H1 (cell line): ENCODE data around the gene SNED1. TPM values are rescaled to one million over a fixed set of nuclear protein-coding genes. Genes with fewer than 3 reads are reported as not detected.

Experiments
- CTCF ChIA-PET: fragments of 300-600 bp; sonication (Branson Sonifier 250); formaldehyde crosslinking; loops from one replicate; lab custom pipeline; 2021; ENCODE audit not compliant: partially characterized antibody; lab: Charles Lee
- POLR2A ChIA-PET: fragments of 300-600 bp; sonication (Branson Sonifier 250); formaldehyde crosslinking; loops from one replicate; lab custom pipeline; 2021; ENCODE audit warnings: inconsistent platforms; ENCODE audit not compliant: partially characterized antibody; lab: Charles Lee
- DNase-seq, 2 experiments: peaks; one replicate each; pipeline versions ENCODE4 v3.0.0 to v3.0.0-alpha.2; 2010 to 2022; ENCODE audit warnings: low spot score in 2 of 2, low read depth in 1 of 2, mixed read lengths in 1 of 2
- FAIRE-seq: peaks from 2 replicates; lab custom pipeline; 2011; peaks lifted over from hg19 to GRCh38; lab: Jason Lieb, UNC
- H2AFZ ChIP-seq: 2 replicates; pipeline ENCODE4 v1.8.1; 2012; ENCODE audit warnings: low read length, inconsistent platforms
- H2AK5ac ChIP-seq: 2 replicates; pipeline ENCODE4 v1.6.1; 2013; ENCODE audit warnings: low read depth, low read length
- H2BK120ac ChIP-seq: replicated peaks from 2 replicates; pipeline ENCODE3; 2013; ENCODE audit warnings: low read depth, low read length, inconsistent platforms
- H2BK12ac ChIP-seq: 2 replicates; pipeline ENCODE4 v1.6.1; 2013; ENCODE audit warnings: low read depth, low read length
- H2BK15ac ChIP-seq: 2 replicates; pipeline ENCODE4 v1.6.1; 2013; ENCODE audit warnings: low read length
- H2BK20ac ChIP-seq: 2 replicates; pipeline ENCODE4 v1.6.1; 2013; ENCODE audit warnings: low read length
- H2BK5ac ChIP-seq: 2 replicates; pipeline ENCODE4 v1.6.1; 2013; ENCODE audit warnings: low read depth, low read length
- H3K14ac ChIP-seq: 2 replicates; pipeline ENCODE4 v1.6.1; 2013; ENCODE audit warnings: inconsistent platforms; ENCODE audit not compliant: insufficient read length
- H3K18ac ChIP-seq: 2 replicates; pipeline ENCODE4 v1.6.1; 2013; ENCODE audit warnings: low read length; ENCODE audit errors: extremely low read depth
- H3K23ac ChIP-seq: 2 replicates; pipeline ENCODE4 v1.6.1; 2013; ENCODE audit warnings: inconsistent platforms; ENCODE audit not compliant: insufficient read length
- H3K23me2 ChIP-seq: 2 replicates; pipeline ENCODE4 v1.6.1; 2013; ENCODE audit warnings: low read depth, low read length
- H3K27ac ChIP-seq: 2 replicates; pipeline ENCODE4 v1.6.1; 2011; ENCODE audit warnings: low read depth, low read length, inconsistent platforms
- H3K27me3 ChIP-seq, 4 experiments: replicated peaks in 1 of 4; 1 replicate in 1 of 4; 2 replicates in 3 of 4; pipeline versions ENCODE4 v1.6.1 to v1.8.1; 2011 to 2013; ENCODE audit warnings: low read length in 3 of 4, mild to moderate bottlenecking in 3 of 4, inconsistent platforms in 2 of 4, mixed read lengths in 2 of 4, moderate library complexity in 1 of 4; ENCODE audit not compliant: control insufficient read depth in 3 of 4, insufficient read depth in 3 of 4; ENCODE audit errors: extremely low read depth in 1 of 4
- H3K36me3 ChIP-seq, 4 experiments: 2 replicates each; pipeline versions ENCODE4 v1.6.1 to v1.8.1; 2011 to 2013; ENCODE audit warnings: mild to moderate bottlenecking in 4 of 4, low read length in 3 of 4, moderate library complexity in 2 of 4, control low read depth in 1 of 4, inconsistent platforms in 1 of 4; ENCODE audit not compliant: insufficient read depth in 4 of 4, control insufficient read depth in 2 of 4
- H3K4ac ChIP-seq: replicated peaks from 2 replicates; pipeline ENCODE3; 2013; ENCODE audit warnings: low read length, low read depth, mixed read lengths, inconsistent platforms; ENCODE audit not compliant: insufficient read length
- H3K4me1 ChIP-seq, 4 experiments: replicated peaks in 1 of 4; 1 replicate in 1 of 4; 2 replicates in 3 of 4; pipeline versions ENCODE4 v1.6.1 to v1.8.1; 2011 to 2013; ENCODE audit warnings: low read length in 3 of 4, inconsistent platforms in 2 of 4, mixed read lengths in 1 of 4; ENCODE audit not compliant: insufficient read depth in 4 of 4, control insufficient read depth in 3 of 4
- H3K4me2 ChIP-seq, 2 experiments: 2 replicates each; pipeline versions ENCODE4 v1.6.1 to v1.8.1; 2011 to 2013; ENCODE audit warnings: low read depth in 2 of 2, low read length in 2 of 2, control low read depth in 1 of 2, inconsistent platforms in 1 of 2, mild to moderate bottlenecking in 1 of 2; ENCODE audit not compliant: insufficient read depth in 1 of 2
- H3K4me3 ChIP-seq, 4 experiments: fragments of 200-600, 300-600 bp in 1 of 4; sonication (generic), shearing (Covaris generic), sonication (Bioruptor Twin) in 1 of 4; 2 replicates each; pipeline versions ENCODE4 v1.5.1 to v1.8.1; 2011 to 2016; ENCODE audit warnings: low read length in 4 of 4, low read depth in 3 of 4, control low read depth in 2 of 4, inconsistent platforms in 2 of 4, mild to moderate bottlenecking in 2 of 4, mixed read lengths in 1 of 4, moderate library complexity in 1 of 4; ENCODE audit not compliant: insufficient read depth in 2 of 4; ENCODE audit errors: extremely low read depth in 1 of 4
- H3K56ac ChIP-seq: replicated peaks from 2 replicates; pipeline ENCODE3; 2013; ENCODE audit warnings: low read depth, mild to moderate bottlenecking, mixed read lengths, low read length, inconsistent platforms; ENCODE audit not compliant: insufficient read length
- H3K79me1 ChIP-seq: 2 replicates; pipeline ENCODE4 v1.6.1; 2013; ENCODE audit warnings: low read depth, low read length, control low read depth
- H3K79me2 ChIP-seq, 2 experiments: 2 replicates each; pipeline versions ENCODE4 v1.6.1 to v1.8.1; 2012 to 2013; ENCODE audit warnings: low read length in 2 of 2, mild to moderate bottlenecking in 2 of 2, inconsistent platforms in 1 of 2; ENCODE audit not compliant: insufficient read depth in 2 of 2, control insufficient read depth in 1 of 2
- H3K9ac ChIP-seq, 4 experiments: replicated peaks in 1 of 4; 1 replicate in 1 of 4; 2 replicates in 3 of 4; pipeline versions ENCODE4 v1.6.1 to v1.8.1; 2011 to 2013; ENCODE audit warnings: low read depth in 3 of 4, low read length in 3 of 4, control low read depth in 2 of 4, mild to moderate bottlenecking in 2 of 4, moderate library complexity in 2 of 4, inconsistent platforms in 1 of 4; ENCODE audit errors: extremely low read depth in 1 of 4
- H3K9me3 ChIP-seq, 2 experiments: 2 replicates each; pipeline versions ENCODE4 v1.6.1 to v1.8.1; 2012 to 2013; ENCODE audit warnings: mild to moderate bottlenecking in 2 of 2, moderate library complexity in 2 of 2, control low read depth in 1 of 2, inconsistent platforms in 1 of 2, low read depth in 1 of 2, low read length in 1 of 2, mixed read lengths in 1 of 2; ENCODE audit not compliant: insufficient read depth in 2 of 2
- H4K20me1 ChIP-seq, 2 experiments: replicated peaks in 1 of 2; 2 replicates each; pipeline versions ENCODE3 to v1.8.1; 2011 to 2013; ENCODE audit warnings: inconsistent platforms in 2 of 2, low read length in 2 of 2, mild to moderate bottlenecking in 1 of 2; ENCODE audit not compliant: insufficient read depth in 2 of 2, control insufficient read depth in 1 of 2
- H4K5ac ChIP-seq: 2 replicates; pipeline ENCODE4 v1.6.1; 2013; ENCODE audit warnings: low read length, low read depth, mixed read lengths, inconsistent platforms; ENCODE audit not compliant: insufficient read length
- H4K8ac ChIP-seq: 2 replicates; pipeline ENCODE4 v1.8.0; 2013; ENCODE audit warnings: mild to moderate bottlenecking, moderate library complexity, low read length, inconsistent platforms; ENCODE audit not compliant: insufficient read depth; ENCODE audit errors: extremely low read depth
- H4K91ac ChIP-seq: replicated peaks from 2 replicates; pipeline ENCODE3; 2013; ENCODE audit warnings: low read length, mixed read lengths, inconsistent platforms; ENCODE audit not compliant: insufficient read length
- BRCA1 ChIP-seq: IDR thresholded peaks from 2 replicates; pipeline ENCODE4 v1.6.1; 2012; ENCODE audit warnings: low read depth, low read length, improper control_type of control experiment
- CREB1 ChIP-seq: IDR thresholded peaks from 2 replicates; pipeline ENCODE4 v1.6.1; 2012; ENCODE audit warnings: inconsistent platforms
- GTF2F1 ChIP-seq: IDR thresholded peaks from 2 replicates; pipeline ENCODE4 v1.6.1; 2012; ENCODE audit warnings: low read depth, low read length, improper control_type of control experiment, borderline replicate concordance
- HDAC2 ChIP-seq, 2 experiments: fragments of 300-600 bp in 1 of 2; sonication (generic) in 1 of 2; IDR thresholded peaks; 2 replicates each; pipeline ENCODE4 v1.6.1; 2011 to 2012; ENCODE audit warnings: low read depth in 2 of 2, low read length in 2 of 2, mild to moderate bottlenecking in 2 of 2, moderate library complexity in 2 of 2, borderline replicate concordance in 1 of 2, inconsistent platforms in 1 of 2
- JUN ChIP-seq: IDR thresholded peaks from 2 replicates; pipeline ENCODE4 v1.6.1; 2011; ENCODE audit warnings: low read depth, mild to moderate bottlenecking, improper control_type of control experiment, low read length
- JUND ChIP-seq: IDR thresholded peaks from 2 replicates; pipeline ENCODE4 v1.6.1; 2011; ENCODE audit warnings: mild to moderate bottlenecking, improper control_type of control experiment, low read length
- POLR2AphosphoS5 ChIP-seq: IDR thresholded peaks from 2 replicates; pipeline ENCODE4 v1.6.1; 2011; ENCODE audit warnings: low read depth, low read length
- SIX5 ChIP-seq: IDR thresholded peaks from 2 replicates; pipeline ENCODE4 v1.6.1; 2011; ENCODE audit warnings: mild to moderate bottlenecking, low read depth, low read length
- SP2 ChIP-seq: IDR thresholded peaks from 2 replicates; pipeline ENCODE4 v1.6.1; 2012; ENCODE audit warnings: mild to moderate bottlenecking, low read length, inconsistent platforms
- TBP ChIP-seq: IDR thresholded peaks from 2 replicates; pipeline ENCODE4 v1.6.1; 2011; ENCODE audit warnings: low read depth, low read length, improper control_type of control experiment
- WGBS, 2 experiments: shearing (Covaris generic) in 1 of 2; methylation state at CpG; one replicate each; pipeline versions ENCODE4 v1.1.6 to v1.1.7; 2013 to 2015; ENCODE audit warnings: low lambda C conversion rate in 2 of 2, mixed read lengths in 2 of 2, inconsistent platforms in 1 of 2, low coverage in 1 of 2, missing lambda C conversion rate in 1 of 2; ENCODE audit not compliant: insufficient replicate concordance in 2 of 2, insufficient coverage in 1 of 2, insufficient read length in 1 of 2; ENCODE audit errors: extremely low coverage in 1 of 2, missing lambda C conversion rate in 1 of 2; 5-methylcytosine and 5-hydroxymethylcytosine counted together
- polyA plus RNA-seq, 7 experiments: library from polyadenylated mRNA; depleted of rRNA in 3 of 7; stranded (reverse) in 5 of 7; unstranded in 2 of 7; fragments of >200 nt in 5 of 7; fragments of 200-250 nt in 2 of 7; gene quantifications; 1 replicate in 5 of 7; 2 replicates in 1 of 7; 4 replicates in 1 of 7; pipeline versions ENCODE4 v1.2.1 to v1.2.3, GENCODE V29; 2011 to 2013; ENCODE audit warnings: missing spikeins in 2 of 7, mixed read lengths in 2 of 7
- total RNA-seq: library from RNA; stranded (reverse); fragmentation: NEBNext Ultra II Directional; extraction: Animal tissue kit (Norgen Biotek cat#: 25700); gene quantifications from 2 replicates; pipeline ENCODE4 v1.2.1, GENCODE V29; 2021
- TF ChIP-seq, protein P1 (sequence below): IDR thresholded peaks from 2 replicates; pipeline ENCODE4 v1.6.1; 2011; ENCODE audit warnings: low read length, improper control_type of control experiment

The SNED1 gene
- total and polyA plus RNA-seq, 2 of the 8 experiments (the other 6 are each of a cell fraction or from before 2014, with no cell fraction given), result 1.9 TPM

DNA sequence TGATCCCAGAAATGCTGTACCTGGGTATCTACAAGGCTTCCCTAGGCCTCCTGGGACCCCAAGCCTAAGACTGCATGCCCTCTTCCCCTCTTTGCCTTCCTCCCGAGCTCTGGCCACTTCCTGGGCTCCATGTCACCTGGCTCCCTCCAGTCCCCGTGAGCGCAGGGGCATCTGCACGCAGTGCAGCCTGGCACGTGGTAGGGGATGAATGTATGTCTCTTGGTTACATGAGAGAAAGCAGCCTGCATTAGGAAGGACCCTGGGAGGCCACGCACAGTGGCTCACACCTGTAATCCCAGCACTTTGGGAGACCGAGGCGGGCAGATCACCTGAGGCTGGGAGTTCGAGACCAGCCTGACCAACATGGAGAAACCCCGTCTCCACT is 135.0 kb downstream of the SNED1 start:
- ChIA-PET CTCF (no interaction called here), POLR2A (no interaction called here)
- no peak overlapping the region for H3K4me2 ChIP-seq
- no peak overlapping the region for H4K8ac ChIP-seq
- no peak overlapping the region for H3K56ac ChIP-seq
- no peak for DNase-seq
- no peak overlapping the region for H4K91ac ChIP-seq
- H2BK20ac ChIP-seq, result no peak overlapping the region
- FAIRE-seq, result no peak
- no peaks in the 10 kb centered on the region for H3K79me2 ChIP-seq
- H3K18ac ChIP-seq, result no peak overlapping the region
- H2BK15ac ChIP-seq, result no peak overlapping the region
- WGBS, 2 experiments, result 94% methylated on average over 10 of the region's 10 CpGs; no CpG with 5 or more reads in 1 of the 2 experiments
- no peak overlapping the region for H3K23ac ChIP-seq
- peaks cover 3 to 28% (median 13%) of the 10 kb centered on the region in 4 experiments; a peak in 7 of 8 replicates for H3K36me3 ChIP-seq
- H3K23me2 ChIP-seq, result no peaks in the 10 kb centered on the region
- H3K27ac ChIP-seq, result no peak overlapping the region
- peaks cover 0 to 5% of the 10 kb centered on the region in 2 experiments for H4K20me1 ChIP-seq
- no peak overlapping the region for H2BK120ac ChIP-seq
- H3K4ac ChIP-seq, result no peak overlapping the region
- no peaks in the 10 kb centered on the region for H3K9me3 ChIP-seq
- H2BK5ac ChIP-seq, result no peak overlapping the region
- no peak overlapping the region for H3K4me3 ChIP-seq
- no peak overlapping the region for H4K5ac ChIP-seq
- H3K9ac ChIP-seq, result no peak overlapping the region
- no peaks in the 10 kb centered on the region; the same call in 1 of the 2 replicates for H3K79me1 ChIP-seq
- H3K4me1 ChIP-seq, result no peaks in the 10 kb centered on the region
- no peak overlapping the region for H2AFZ ChIP-seq
- H3K27me3 ChIP-seq, result no peaks in the 10 kb centered on the region
- H3K14ac ChIP-seq, result no peak overlapping the region
- no peak overlapping the region for H2AK5ac ChIP-seq
- no peak overlapping the region for H2BK12ac ChIP-seq
- no peak for TF ChIP-seq JUND
- TF ChIP-seq, protein P1, sequence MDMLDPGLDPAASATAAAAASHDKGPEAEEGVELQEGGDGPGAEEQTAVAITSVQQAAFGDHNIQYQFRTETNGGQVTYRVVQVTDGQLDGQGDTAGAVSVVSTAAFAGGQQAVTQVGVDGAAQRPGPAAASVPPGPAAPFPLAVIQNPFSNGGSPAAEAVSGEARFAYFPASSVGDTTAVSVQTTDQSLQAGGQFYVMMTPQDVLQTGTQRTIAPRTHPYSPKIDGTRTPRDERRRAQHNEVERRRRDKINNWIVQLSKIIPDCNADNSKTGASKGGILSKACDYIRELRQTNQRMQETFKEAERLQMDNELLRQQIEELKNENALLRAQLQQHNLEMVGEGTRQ, result no peak
- no peak for TF ChIP-seq BRCA1
- no peak for TF ChIP-seq JUN
- TF ChIP-seq SIX5, result no peak
- no peak for TF ChIP-seq POLR2AphosphoS5
- TF ChIP-seq SP2, result no peak
- no peak for TF ChIP-seq TBP
- TF ChIP-seq HDAC2 (IDR thresholded peaks at IDR 0.05; ENCODE audit: borderline replicate concordance in 1 of 2, low read depth in 2 of 2, low read length in 2 of 2), result no peak
- no peak for TF ChIP-seq CREB1
- TF ChIP-seq GTF2F1, result no peak
